ENCODE measurements around the gene RIMBP2.

DNA sequence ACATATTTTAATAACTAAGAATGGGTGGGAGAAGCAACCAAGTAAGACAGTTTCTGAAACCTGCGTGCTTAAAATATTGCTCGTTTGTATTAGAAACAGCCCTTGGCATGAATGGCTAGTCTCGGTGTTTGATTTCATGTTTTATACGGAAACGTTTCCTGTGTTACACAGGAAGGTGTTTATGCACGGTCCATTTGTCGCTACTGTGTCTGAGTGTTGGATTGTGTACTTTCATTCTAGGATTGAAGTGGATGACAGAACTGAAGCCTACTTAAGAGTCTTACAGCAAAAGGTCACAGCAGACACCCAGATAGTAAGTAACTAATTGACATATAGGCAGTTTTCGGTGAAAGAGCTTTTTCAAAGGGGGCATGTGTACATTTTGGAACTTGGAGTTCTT is 358.9 kb downstream of the RIMBP2 start:
- TF ChIP-seq GATA3 (IDR thresholded peaks at IDR 0.05; ENCODE audit: low read depth, low read length), result no peak
- no peak for TF ChIP-seq GATA2 (IDR thresholded peaks at IDR 0.05; ENCODE audit: low read depth, low read length)

Measured in SH-SY5Y (cell line).